BLaER1 (cell line): Measurements from ENCODE around the gene ZC3H18.

Experiments used
- H3K27ac ChIP-seq: shearing (Covaris generic); formaldehyde crosslinking; 2 replicates; pipeline ENCODE4 v1.8.1; 2022
- H3K27me3 ChIP-seq: shearing (Covaris generic); formaldehyde crosslinking; 2 replicates; pipeline ENCODE4 v1.8.1; 2022
- H3K36me3 ChIP-seq: shearing (Covaris generic); formaldehyde crosslinking; 2 replicates; pipeline ENCODE4 v1.8.1; 2022
- H3K4me1 ChIP-seq: shearing (Covaris generic); formaldehyde crosslinking; 2 replicates; pipeline ENCODE4 v1.8.1; 2022
- H3K4me2 ChIP-seq: shearing (Covaris generic); formaldehyde crosslinking; 2 replicates; pipeline ENCODE4 v1.8.1; 2022
- H3K4me3 ChIP-seq: shearing (Covaris generic); formaldehyde crosslinking; 2 replicates; pipeline ENCODE4 v1.8.1; 2022
- H3K9ac ChIP-seq: shearing (Covaris generic); formaldehyde crosslinking; 2 replicates; pipeline ENCODE4 v1.8.1; 2022
- H3K9me3 ChIP-seq: shearing (Covaris generic); formaldehyde crosslinking; 2 replicates; pipeline ENCODE4 v1.8.1; 2022
- H4K20me1 ChIP-seq: shearing (Covaris generic); formaldehyde crosslinking; 2 replicates; pipeline ENCODE4 v1.8.1; 2022
- Cebpa-rat ChIP-seq: shearing (Covaris generic); IDR thresholded peaks from 2 replicates; pipeline ENCODE4 v1.8.1; 2022

Gene ZC3H18

DNA sequence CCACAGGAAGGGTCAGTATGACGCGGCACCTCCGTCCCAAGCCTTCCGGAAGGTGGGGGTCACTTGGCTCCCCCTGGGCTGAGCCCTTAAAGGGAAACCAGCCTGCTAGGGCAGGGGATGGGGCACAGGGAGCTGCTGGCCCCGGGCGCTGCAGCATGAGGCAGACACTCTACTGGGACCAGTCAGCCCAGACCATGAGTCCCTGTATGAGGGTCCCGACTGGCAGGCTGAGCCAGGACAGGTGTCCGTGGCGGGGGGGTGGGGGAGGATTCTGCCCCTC, 43.4 kb upstream of the ZC3H18 start:
- Histone ChIP-seq H3K27me3 (no peaks in the 10 kb centered on the region), H4K20me1 (peaks cover 60% of the 10 kb centered on the region), H3K4me1 (peaks cover 97% of the 10 kb centered on the region), H3K9ac (no peak overlapping the region), H3K36me3 (peaks cover 31% of the 10 kb centered on the region), H3K27ac (no peak overlapping the region), H3K9me3 (no peaks in the 10 kb centered on the region), H3K4me3 (no peak overlapping the region), H3K4me2 (peak overlapping the region; percentile 97)
- no peak for TF ChIP-seq Cebpa-rat

DNA sequence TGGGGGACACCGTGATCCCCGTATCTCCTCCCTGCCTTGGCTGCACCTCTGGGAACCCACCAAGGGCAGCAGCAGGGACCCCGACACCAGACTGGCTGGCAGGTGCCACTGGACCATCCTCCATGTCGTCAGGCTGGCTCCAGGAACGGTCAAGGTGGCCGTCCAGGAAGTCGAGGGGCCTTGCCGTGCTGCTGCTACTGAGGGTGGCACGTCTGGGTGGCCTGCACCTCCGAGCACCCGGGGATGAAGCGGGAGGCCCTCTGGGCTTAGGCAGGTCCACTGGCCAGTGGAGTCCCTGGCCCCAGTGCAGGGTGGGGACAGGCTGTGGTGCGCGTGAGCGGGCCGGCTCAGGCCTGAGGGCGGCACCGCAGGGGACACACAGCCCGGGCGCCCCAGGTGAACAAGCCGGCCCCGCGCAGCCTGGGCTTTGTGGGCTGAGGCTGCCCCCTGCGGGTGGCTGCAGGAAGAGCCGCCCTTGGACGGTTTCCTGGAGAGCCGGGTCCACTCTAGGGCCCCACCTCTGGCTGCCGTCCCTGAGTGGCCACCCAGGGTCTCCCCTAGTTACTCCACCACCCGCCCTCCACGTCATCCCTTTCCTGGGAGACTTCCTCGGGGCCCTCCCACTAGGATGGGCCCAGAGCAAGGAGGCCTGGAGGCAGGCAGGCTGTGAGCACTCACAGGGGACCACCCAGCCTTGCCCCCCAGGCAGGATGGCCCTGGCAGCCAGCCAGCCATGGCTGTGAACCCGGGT, 42.8 kb upstream of the ZC3H18 start:
- Histone ChIP-seq H3K27me3 (no peaks in the 10 kb centered on the region), H3K9ac (no peak overlapping the region), H3K4me3 (no peak overlapping the region), H3K9me3 (no peaks in the 10 kb centered on the region), H4K20me1 (peaks cover 55% of the 10 kb centered on the region), H3K36me3 (peaks cover 26% of the 10 kb centered on the region), H3K4me1 (peaks cover 97% of the 10 kb centered on the region), H3K4me2 (peak overlapping the region; percentile 97), H3K27ac (peak overlapping the region; percentile 51)
- TF ChIP-seq Cebpa-rat: no peak

DNA sequence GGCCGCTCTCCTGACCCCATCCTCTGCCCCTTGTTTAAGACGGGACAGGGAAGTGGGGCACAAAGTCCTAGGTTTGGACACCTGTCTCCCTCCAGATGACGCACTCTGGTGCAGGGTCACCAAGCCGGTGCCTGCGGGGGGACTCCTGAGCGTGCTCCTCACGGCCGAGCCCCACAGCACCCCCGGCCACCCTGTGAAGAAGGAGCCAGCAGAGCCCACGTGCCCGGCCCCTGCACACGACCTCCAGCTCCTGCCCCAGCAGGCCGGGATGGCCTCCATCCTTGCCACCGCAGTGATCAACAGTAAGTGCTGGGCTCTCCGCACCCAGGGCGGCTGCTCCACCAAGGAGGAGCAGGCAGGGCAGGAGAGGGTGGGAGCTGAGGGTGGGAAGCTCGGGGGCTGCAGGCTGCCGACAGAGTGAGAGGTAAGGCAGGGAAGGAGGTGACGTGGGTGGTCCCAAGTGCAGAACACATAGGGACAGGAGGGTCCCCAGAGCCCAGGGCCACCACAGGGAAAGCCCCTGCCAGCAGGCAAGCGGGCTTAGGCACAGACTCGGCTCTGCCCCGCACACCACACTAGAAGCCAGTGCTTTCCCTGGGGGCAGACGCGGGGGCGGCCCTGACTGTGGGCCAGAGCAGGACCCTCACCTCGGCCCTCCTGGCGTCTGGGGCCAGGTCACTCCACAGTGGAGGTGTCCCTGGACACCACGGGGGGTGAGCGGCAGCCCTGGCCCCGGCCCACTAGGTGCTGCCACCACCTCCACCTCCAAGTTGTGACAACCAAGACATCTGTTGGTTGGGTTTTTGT, 42.1 kb upstream of the ZC3H18 start:
- Histone ChIP-seq H3K36me3 (peaks cover 24% of the 10 kb centered on the region), H3K27ac (peak overlapping the region; percentile 51), H3K27me3 (no peaks in the 10 kb centered on the region), H3K9me3 (no peaks in the 10 kb centered on the region), H3K4me2 (peak overlapping the region; percentile 97), H3K9ac (peak overlapping the region; percentile 34; the same call in 1 of the 2 replicates), H3K4me3 (no peak overlapping the region), H4K20me1 (peaks cover 49% of the 10 kb centered on the region), H3K4me1 (peaks cover 97% of the 10 kb centered on the region)
- TF ChIP-seq Cebpa-rat: no peak

DNA sequence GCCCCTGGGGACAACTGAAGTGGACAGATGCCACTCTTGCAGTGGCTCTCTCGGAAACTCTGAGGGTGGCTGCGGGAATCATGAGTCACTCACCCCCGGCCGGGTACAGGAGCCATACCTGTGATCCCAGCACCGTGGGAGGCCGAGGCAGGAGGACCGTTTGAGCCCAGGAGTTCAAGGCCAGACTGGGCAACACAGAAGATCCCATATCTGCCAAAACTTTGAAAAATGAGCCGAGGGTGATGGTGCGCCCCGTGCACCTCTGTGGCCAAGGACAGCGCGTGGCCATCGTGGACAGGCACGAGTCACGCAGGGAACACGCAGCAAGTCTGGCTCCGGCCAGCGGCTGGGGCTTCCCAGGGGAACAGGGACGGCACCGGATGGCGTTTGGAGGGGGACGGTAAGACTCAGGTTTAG, 41.3 kb upstream of the ZC3H18 start:
- Histone ChIP-seq H4K20me1 (peaks cover 41% of the 10 kb centered on the region), H3K36me3 (peaks cover 24% of the 10 kb centered on the region), H3K9ac (no peak overlapping the region), H3K27ac (peak overlapping the region; percentile 77), H3K4me1 (peaks cover 99% of the 10 kb centered on the region), H3K9me3 (no peaks in the 10 kb centered on the region), H3K4me3 (no peak overlapping the region), H3K4me2 (peak overlapping the region; percentile 97), H3K27me3 (no peaks in the 10 kb centered on the region)
- TF ChIP-seq Cebpa-rat: no peak

DNA sequence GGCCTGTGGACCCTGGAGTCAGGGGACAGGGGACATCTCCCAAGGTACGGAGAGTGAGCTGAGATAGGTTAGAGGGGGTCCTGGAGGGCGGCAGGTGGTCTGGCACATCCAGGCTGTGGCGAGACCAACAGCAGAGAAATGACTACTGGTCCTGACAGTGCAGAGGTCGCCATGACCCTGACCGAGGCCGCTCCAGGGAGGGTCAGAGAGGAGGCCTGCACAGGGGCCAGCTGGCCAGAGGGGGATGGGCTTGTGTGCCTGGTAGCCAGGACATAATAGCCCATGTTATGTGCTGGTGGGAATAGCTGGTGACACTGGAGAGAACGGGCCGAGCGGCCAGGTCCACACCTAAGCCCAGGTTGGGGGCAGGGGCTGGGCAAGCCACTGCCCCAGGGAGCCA, 40.6 kb upstream of the ZC3H18 start:
- TF ChIP-seq Cebpa-rat: no peak
- H3K4me1 ChIP-seq: peaks cover 93% of the 10 kb centered on the region
- no peaks in the 10 kb centered on the region for H3K27me3 ChIP-seq
- H3K27ac ChIP-seq: peak overlapping the region; percentile 77
- peaks cover 24% of the 10 kb centered on the region for H3K36me3 ChIP-seq
- peak overlapping the region; percentile 67 for H3K9ac ChIP-seq
- H4K20me1 ChIP-seq: peaks cover 34% of the 10 kb centered on the region
- peak overlapping the region; percentile 97 for H3K4me2 ChIP-seq
- no peaks in the 10 kb centered on the region for H3K9me3 ChIP-seq
- H3K4me3 ChIP-seq: no peak overlapping the region; the same call in 1 of the 2 replicates

DNA sequence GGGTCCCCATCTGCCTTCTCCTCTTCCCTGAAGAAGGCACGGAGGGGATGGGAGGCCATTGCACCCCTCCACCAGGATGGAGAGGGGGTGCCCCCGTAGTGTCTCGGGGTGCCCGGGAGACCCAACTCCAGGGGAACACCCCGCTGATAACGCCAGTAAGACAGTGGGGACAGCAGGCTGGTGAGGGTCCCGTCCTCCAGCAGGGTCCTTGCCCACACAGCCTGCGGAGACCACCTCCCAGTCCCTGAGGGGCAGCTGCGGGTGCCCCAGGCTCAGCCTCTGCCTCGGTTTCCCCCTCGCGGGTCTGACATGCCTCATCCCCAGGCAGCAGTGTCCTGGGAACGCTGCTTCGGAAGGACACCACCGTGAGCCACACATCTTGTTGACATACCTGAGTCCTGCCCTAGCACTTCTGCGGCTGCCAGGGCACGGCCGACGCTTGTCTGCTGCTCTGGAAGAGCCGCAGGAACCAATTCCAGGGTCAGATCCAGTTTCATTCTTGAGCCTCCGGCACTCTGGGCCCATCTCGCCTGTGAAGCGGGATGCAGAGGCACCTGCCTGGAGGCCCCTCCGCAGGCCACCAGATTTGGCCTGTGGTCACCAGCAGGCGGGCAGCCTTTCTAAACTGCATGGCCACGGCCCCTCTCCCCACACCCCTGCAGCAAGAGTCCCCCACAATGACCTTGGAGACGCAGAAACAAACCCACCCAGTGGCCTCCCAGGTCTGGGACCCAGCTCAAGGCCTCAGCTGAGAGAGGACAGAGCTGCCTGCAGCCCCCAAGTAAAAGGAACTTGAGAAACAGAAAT, 39.9 kb upstream of the ZC3H18 start:
- peaks cover 24% of the 10 kb centered on the region for H3K36me3 ChIP-seq
- no peaks in the 10 kb centered on the region for H3K27me3 ChIP-seq
- peak overlapping the region; percentile 97 for H3K4me2 ChIP-seq
- H3K4me3 ChIP-seq: peak overlapping the region; percentile 31
- peaks cover 31% of the 10 kb centered on the region for H4K20me1 ChIP-seq
- no peak for TF ChIP-seq Cebpa-rat
- peaks cover 93% of the 10 kb centered on the region for H3K4me1 ChIP-seq
- H3K9ac ChIP-seq: peak overlapping the region; percentile 67
- peak overlapping the region; percentile 77 for H3K27ac ChIP-seq
- no peaks in the 10 kb centered on the region for H3K9me3 ChIP-seq

DNA sequence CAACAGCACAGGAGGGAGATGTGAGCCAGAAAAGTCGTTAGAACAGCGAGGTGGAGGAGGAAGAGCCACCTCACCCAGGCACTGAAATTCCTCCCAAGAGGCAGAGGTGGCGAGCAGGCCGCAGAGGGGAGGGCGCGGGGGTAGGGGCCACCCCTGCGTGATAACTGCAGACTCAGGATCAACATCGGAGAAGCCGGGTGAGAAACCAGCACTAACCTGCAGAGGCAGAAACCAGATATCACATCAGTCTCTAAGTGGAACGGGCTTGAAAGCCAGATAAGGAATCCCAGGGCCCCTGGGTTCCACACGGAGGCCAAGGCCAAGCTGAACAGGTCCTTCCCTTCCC, 39.4 kb upstream of the ZC3H18 start:
- Histone ChIP-seq H3K4me2 (peak overlapping the region; percentile 97), H3K9ac (peak overlapping the region; percentile 67), H3K36me3 (peaks cover 24% of the 10 kb centered on the region), H3K9me3 (no peaks in the 10 kb centered on the region), H3K27ac (peak overlapping the region; percentile 77), H3K27me3 (no peaks in the 10 kb centered on the region), H3K4me1 (peaks cover 93% of the 10 kb centered on the region), H3K4me3 (peak overlapping the region; percentile 31), H4K20me1 (peaks cover 31% of the 10 kb centered on the region)
- no peak for TF ChIP-seq Cebpa-rat

DNA sequence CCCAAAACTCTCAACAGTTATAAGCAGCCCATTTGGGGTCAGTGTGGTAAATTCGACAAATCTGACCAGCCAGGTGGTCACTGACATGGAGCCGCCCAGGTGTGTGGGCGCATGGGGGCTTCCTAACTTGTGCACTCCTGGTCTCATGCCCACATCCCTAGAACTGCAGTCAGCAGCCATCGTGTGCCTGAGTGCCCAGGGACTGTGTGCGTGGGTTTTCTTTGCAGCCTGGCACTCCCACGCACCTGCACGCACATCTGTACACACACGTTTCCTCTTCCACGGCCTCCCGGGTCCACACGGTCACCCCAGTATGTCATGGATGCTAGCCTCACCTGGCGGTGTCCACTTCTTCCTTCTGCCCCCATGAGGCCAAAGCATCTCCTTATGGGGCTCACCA, 38.9 kb upstream of the ZC3H18 start:
- Histone ChIP-seq H3K27me3 (no peaks in the 10 kb centered on the region), H3K4me1 (peaks cover 90% of the 10 kb centered on the region), H4K20me1 (peaks cover 26% of the 10 kb centered on the region), H3K4me3 (no peak overlapping the region), H3K4me2 (peak overlapping the region; percentile 97), H3K36me3 (peaks cover 24% of the 10 kb centered on the region), H3K27ac (peak overlapping the region; percentile 77), H3K9ac (peak overlapping the region; percentile 67), H3K9me3 (no peaks in the 10 kb centered on the region)
- TF ChIP-seq Cebpa-rat: no peak

DNA sequence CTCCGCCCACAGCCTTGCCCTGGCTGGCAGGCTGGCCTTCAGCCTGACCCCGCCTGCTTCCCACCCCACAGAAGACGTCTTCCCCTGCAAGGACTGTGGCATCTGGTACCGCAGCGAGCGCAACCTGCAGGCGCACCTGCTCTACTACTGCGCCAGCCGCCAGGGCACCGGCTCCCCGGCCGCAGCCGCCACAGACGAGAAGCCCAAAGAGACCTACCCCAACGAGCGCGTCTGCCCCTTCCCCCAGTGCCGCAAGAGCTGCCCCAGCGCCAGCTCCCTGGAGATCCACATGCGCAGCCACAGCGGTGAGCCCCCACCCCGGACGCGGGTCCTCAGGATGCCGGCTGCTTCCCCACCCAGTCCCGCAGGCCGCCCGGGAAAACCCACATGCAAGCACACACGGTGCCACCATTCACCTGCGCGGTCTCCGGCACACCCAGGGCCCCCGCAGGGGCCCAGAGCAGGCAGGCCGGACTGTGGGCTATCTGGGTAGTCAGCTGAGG, 38.2 kb upstream of the ZC3H18 start:
- peak overlapping the region; percentile 97 for H3K4me2 ChIP-seq
- no peaks in the 10 kb centered on the region for H3K27me3 ChIP-seq
- H3K9me3 ChIP-seq: no peaks in the 10 kb centered on the region
- peaks cover 20% of the 10 kb centered on the region for H4K20me1 ChIP-seq
- peaks cover 24% of the 10 kb centered on the region for H3K36me3 ChIP-seq
- H3K27ac ChIP-seq: peak overlapping the region; percentile 77
- no peak overlapping the region for H3K4me3 ChIP-seq
- 0 out of 2 replicates have a peak overlapping the region, but pooled peaks have one; percentile 67 for H3K9ac ChIP-seq
- no peak for TF ChIP-seq Cebpa-rat
- peaks cover 84% of the 10 kb centered on the region for H3K4me1 ChIP-seq
